ENCODE results near the gene TCEAL9.
"Not testable (repeated sequence)": the region's sequence is repeated elsewhere in the genome, so short reads cannot be mapped to it uniquely, and the experiment has no call there.

TCEAL9 gene

DNA sequence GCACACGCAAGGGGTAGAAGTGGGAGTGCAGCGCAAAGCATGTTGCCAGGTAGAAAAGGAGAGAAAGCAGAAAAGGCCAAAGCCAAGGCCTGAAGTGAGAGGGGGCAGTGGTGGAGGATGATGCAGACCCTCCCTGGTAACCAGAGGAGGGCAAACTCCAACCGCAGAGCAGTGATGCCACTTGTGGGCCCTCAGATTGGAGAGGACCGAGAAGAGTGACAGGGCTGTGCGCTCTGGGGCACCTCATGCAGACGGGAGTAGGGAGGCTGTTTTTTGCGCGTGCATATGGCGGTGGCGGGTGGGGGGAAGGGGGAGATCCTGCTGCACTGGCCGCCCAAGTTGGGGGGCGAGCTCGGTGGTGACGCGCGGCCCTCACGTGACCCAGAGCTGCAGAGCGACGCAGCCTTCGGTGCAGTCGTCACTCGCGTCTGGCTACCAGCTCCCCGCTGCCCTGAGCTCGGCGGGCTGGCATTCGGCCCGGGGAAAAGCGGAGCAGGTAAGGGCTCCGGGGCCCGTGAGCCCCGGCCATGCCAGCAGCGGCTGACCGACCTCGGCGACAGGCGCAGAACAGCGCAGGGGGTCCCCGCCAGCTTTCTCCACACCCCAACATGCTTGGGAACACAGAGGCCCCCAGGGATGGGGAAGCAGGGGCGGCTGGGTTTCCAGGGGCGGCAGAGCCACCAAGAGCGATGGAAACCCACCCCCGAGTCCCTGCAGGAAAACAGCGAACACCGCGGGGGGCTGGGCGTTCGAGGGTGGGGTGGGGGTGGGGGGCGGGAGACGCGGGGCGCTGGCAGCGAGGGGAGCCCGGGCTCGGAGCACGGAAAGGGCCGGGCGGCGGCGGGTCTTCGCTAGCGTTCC is 20.0 kb downstream of the TCEAL9 start, which contains the start of gene BEX3:
Gene BEX3 (plus strand): TSS at position 421 of the 861 bp plus-strand sequence. CDS start 984 bp downstream, outside the sequence.
- FAIRE-seq = no peak

DNA sequence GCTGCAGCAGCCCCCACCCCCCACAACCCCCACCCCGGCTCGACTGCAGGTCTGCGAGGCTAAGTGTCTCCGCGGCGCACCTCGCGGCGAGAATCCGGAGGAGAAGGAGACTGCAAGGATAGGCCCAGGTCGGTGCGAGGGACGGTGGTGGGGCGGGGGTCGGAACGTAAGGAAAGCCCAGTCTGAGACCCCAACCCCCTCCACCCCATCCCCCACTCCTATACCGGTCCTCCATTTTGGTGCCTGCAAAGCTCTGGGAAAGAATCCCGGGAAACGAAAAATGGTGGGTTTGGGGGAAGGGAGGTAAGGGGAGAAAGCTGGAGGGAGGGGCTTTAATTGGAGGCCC is 20.6 kb downstream of the TCEAL9 start:
- no peak for FAIRE-seq

DNA sequence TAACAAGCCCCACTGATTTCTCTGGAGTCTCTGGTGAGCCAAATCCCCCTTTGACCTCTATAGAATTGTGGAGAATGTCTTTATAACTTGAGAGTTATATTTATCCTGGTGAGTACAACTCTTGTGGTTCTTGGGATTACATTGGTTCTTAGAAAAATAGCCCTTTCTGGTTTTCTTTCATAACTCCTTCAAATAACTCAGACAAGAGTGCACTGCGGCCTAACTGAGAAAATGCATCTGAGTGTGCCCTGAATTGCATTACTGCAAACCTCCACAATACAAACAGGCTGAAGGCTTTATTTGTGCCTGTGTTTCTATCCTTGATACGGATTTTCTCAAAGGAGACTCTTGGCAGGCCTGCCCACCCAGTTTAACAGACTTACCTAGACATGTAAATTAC is 22.7 kb downstream of the TCEAL9 start:
- FAIRE-seq = no peak

DNA sequence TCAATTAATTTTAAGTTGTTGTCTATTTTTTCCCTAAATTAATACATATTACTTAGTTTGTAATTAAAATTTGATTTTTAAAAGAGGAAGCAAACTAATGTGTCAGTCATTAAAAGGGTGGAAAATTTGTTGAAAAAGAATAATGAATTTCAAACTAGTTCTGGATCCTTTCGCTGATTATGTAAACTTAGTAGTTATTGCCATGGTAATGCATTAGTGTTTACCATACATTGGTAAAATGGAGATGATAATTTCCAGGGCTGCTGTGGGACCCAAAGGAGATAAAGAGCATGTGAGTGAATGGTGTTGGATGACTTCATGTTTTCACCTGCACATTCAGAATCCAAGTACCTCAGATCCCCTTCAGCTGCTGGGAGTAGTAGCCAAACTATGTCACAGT is 26.6 kb downstream of the TCEAL9 start:
- peak; percentile 78 for FAIRE-seq

DNA sequence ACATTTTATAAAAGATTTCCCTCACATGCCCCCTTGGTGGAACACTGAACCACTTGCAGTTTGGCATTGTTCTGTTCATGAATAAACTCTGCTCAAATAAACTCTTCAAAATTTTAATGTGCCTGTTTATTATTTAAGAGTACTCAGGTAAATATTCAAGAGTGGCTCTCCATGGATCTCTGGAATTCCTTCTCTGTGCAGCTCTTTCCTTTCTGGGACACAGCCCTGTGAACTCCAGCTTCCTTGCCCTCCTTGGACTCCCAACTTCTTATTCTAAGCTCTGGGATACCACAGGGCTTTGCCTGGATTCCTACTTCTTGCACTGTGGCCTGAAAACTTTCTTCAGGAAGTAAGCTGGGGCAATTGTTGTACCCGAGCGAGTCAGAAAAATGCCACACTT is 28.4 kb downstream of the TCEAL9 start:
- no peak for FAIRE-seq

DNA sequence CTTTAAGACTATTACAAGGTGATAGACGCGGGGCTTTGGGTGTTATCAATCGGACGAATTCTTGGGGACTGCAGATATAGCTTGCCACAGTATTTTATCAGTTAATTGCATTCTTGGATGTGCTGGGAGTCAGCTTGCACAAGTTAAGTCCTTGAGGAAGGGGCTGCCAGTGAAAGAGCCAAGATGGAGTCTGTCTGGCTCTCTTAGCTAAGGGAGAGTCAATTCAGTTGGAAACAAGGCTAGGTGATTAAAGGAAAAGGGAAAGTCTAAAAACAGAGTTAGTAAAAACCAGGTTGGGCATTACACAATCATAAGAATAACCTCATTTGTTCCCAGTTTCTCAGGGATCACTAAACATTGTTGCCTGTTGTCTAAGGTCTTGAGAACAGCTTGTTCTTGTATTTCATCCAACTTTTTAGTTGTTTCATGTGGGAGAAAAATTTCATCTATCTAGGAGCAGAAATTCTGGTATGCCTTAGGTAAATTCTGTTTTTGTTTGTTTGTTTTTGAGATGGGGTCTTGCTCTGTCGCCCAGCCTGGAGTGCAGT is 29.1 kb downstream of the TCEAL9 start:
- not testable (repeated sequence) for FAIRE-seq

DNA sequence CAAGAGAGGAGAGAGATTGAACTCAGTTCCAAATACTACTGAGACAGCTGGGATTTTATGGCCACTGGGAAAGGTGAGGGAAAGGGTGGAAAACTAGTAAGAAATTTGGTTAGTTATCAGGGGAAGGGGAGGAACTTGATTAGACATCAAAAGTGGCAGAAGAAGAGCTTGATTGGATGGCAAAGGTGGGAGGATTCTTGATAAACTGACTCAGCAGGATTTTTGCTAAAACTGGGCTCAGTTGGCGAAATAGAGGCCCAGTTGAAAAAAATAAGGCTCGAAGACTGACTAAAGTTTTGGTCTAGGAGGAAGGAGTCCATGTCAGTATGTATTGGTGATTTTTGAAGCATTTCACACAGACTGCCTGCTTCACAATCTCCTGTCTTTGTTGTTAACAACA is 30.0 kb downstream of the TCEAL9 start:
- FAIRE-seq = no peak

DNA sequence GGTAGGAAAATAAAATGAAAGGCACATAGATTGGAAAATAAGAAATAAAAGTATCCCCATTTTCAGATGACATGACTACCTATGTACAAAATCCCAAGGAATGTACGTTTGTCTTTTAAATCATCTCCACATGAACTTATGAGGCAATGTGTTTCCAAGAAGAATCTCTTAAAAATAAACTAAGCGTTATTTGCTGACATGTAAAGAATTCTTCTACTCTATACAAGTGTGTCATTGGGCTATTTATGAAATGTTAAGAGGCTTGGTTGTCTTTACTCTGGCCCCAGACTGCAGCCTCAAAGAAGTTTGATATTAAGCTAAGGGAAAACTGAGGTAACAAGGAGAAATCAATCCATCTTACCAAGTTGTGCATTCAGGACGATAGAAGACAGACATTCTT is 37.2 kb downstream of the TCEAL9 start:
- FAIRE-seq = no peak

DNA sequence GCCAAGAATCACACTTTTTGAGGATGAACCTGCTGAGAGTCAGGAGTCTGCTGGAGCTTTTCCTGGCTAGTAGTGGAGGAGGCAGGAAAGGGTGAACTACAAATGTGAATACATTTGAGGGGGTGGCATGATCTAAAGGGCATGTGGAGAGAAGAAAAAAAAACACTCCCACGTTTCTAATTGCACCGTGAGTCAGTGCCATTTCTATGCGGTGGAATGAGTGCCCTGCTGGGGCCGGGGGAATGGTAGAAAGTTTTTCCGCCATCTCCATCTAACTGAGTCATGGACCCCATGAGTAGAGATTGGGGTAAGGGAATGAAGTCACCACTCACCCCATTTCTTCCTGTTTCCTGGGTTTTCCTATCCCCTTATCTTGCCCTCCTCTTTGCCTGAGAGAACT is 39.9 kb downstream of the TCEAL9 start:
- no peak for FAIRE-seq

DNA sequence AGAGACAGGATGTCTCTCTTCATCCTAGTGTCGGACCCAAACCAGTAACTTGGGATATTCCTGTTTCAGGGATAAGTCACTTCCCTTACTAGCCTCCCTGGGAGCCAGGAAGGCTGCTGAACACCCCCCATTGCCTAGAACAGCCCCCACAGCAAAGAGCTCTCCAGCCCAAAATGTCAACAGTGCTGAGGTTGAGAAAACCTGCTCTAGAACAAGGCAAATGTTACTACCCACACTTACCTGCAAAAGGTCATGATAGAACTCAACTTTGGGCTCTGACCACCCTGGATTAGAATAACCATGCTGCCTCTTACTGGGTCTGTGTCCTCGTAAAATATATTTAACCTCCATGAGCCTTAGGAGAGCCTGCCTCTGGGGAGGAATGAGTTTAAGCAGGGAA is 40.4 kb downstream of the TCEAL9 start:
- FAIRE-seq = no peak

DNA sequence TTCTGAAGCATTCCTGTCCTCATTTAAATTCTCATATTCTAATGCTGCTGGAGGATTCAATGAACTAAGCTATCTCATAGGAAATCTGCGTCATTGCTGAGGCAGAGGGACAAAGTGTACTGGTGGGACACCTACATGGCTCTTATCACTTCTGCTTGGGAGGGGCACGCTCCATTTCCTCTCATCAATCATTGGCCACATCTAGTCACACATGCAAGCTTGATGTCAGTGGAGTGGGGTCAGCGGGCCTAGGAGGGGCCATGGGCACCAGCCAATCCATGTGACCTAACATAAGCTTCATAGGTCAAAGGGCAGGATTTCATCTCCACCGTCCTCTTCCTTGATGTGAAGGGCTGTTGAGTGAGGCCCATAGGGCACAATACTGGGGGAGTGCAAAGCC is 41.4 kb downstream of the TCEAL9 start:
- FAIRE-seq = no peak

DNA sequence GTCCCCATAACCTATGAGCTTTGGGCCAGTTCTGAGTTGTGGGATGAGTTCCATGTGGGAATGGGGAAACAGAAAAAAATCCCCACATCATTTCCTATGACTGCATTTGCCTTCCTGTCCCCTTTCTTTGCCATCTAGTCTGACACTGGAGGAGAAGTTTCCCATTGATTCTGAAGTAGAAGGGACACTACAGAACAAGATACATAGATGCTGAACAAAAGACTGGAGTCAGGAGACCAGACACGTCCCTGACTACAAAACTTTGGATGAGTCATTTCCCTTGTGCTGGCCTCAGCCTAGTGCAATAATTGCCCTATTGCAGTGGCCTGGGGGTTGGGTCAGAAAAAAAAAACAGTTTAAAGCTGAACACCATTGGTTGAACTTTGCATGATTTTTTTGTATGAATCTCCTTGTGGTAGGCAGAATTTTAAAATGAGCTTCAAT is 42.1 kb downstream of the TCEAL9 start:
- no peak for FAIRE-seq

DNA sequence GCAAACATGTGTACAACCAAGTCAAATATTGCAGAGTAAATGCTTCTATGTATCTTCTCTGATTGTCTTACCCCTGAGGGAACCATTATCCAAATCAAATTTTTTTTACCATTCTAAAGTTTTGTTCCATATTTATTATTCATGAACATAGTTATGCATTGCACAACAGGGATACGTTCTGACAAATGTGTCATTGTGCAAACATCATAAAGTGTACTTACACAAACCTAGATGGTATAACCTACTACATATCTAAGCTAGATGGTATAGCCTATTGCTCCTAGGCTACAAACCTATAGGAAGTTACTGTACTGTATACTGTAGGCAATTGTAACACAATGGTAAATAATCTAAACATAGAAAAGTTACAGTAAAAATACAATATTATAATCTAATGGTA is 43.4 kb downstream of the TCEAL9 start:
- FAIRE-seq = no peak

DNA sequence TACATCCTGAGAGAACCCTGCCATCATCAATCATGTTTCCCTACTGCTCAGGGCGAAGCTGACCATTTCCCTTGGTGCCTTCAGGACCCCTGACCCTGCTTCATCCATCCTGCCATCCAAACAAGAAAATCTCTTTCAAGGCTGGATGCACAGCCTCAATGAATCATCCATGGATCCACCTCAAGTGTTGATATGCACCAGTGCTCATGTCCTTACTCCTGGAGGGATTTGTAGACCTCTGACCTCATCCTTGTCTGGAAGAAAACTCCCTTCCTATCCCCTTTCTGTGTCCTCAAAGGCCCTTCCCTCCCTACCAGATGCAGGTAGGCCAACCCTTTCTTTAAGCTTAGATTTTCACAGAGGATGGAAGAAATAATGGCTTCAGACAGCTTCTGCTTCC is 44.6 kb downstream of the TCEAL9 start:
- no peak for FAIRE-seq

DNA sequence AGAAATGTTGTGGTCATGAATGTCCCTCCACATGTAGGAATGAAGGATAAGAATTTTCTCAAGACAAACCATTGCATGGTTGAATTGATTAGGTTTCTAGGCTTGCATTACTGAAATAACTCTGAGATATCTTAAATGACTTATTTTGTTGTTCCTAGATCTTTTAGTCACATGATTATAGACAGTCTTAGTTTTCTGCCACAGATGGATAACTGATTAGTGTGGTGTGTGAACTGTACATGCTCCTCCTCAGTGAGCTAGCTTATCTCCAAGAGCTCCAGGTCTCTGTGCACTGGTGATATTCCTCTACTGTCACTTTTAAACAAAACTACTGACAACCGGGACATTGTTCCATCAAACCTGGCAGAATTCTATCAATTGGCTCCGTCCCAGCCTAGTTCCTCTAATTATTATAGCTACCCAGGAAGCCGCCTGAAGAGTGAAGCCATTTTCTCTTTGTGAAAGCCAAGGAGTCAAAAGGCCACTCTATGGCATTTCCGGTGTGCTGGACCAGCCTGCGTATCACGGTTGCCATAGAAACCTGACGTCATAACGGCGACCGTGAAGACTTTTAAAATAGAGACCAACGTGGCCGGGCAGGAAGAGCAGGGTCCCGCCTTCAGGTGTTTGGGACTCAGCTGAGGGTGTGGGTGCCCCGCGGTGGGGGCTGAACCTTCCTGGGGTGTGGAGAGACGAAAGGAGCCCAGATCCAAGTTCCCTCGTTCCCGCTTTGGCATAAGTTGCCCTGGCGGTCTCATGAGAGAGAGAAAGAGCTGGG is 48.1 kb downstream of the TCEAL9 start:
- FAIRE-seq = no peak

DNA sequence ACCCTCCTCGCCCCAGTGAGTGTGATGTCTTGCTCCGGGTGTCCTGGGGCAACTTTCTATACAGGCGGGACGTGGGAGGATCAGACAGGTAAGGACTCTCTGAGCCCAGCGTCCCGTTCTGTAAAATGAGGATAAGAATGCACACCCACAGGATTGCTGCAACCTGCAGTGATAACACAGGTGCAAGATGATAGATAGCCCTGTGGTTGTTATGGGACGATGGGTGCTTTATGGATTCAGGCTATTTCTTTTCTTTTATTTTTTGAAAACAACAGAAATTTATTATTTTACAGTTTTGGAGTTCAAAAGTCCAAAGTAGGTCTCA is 48.7 kb downstream of the TCEAL9 start:
- FAIRE-seq = no peak

DNA sequence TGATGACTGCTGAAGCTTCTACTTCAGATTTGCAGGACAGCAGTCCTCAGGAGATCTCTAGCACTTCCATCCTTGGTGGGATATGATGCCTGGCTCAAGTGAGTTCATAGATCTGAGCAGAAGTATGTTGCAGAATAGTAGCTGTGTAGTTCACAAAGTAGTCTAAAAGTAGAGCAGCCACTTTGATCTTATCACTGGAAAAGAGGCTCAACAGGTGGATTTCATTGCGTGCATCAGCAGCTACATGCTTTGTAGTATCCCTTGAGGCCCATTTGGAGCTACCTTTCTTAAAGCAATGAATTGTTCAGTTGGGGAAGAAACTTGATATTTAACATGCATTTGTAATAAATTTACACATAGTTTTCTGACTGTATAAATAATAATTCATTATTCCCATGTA is 50.0 kb downstream of the TCEAL9 start:
- no peak for FAIRE-seq

DNA sequence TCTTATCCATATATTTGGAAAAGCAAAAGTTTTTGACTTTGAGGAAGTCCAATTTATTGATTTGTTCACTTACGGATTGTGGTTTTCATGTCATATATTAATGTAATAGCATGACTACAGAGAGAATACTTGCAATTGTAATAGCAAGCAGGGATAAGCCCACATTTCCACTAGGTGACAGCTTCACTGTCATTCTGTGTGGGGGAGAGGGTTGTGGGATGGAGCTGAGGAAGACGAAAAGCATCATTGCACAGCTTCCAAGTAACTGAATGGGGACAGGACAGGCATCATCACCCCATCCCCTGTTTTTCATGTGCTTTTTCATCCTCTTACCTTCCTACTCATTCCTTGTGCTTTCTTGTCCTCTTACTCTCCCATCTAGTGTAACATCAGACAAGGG is 51.5 kb downstream of the TCEAL9 start:
- FAIRE-seq = no peak
